CD4-positive, alpha-beta T cell treated with Interleukin-4 for 4 hours (primary cell): ENCODE measurements around the gene SNTB2.
A peak's percentile ranks its signal among the peaks of the same experiment; 100 is the strongest.
"Not testable (repeated sequence)": the region's sequence is repeated elsewhere in the genome, so short reads cannot be mapped to it uniquely, and the experiment has no call there.

Experiments
- DNase-seq: peaks from one replicate; pipeline ENCODE4 v3.0.0-alpha.2; 2020

SNTB2 gene

GRCh38 chr16:69186642-69187445 is at the start of gene SNTB2:
TSS of gene SNTB2 (plus strand) at chr16:69187164. CDS start at chr16:69187167, 3 bp downstream.
- peak; percentile 75 for DNase-seq

- no peak for DNase-seq
Measured at GRCh38 chr16:69138608-69139007, 48.4 kb upstream of the SNTB2 start.

DNA sequence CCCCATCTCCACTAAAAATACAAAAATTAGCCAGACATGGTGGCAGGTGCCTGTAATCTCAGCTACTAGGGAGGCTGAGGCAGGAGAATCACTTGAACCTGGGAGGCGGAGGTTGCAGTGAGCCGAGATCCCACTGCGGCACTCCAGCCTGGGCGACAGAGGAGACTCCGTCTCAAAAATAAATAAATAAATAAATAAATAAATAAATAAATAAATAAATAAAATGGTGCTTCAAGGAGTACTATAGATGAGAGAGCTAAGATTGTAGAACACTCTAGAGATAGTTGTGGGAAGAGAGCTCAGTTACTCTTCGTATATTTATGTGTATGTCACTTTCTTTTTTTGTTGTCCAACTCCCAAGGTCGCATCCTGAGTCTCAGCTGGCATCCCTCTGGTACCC is 47.5 kb upstream of the SNTB2 start:
- not testable (repeated sequence) for DNase-seq

GRCh38 chr16:69141014-69141413 is 46.0 kb upstream of the SNTB2 start:
- no peak for DNase-seq

- no peak for DNase-seq
Measured at GRCh38 chr16:69141936-69142335, 45.0 kb upstream of the SNTB2 start.

GRCh38 chr16:69143116-69143515 is 43.8 kb upstream of the SNTB2 start:
- DNase-seq = no peak

- no peak for DNase-seq
Measured at GRCh38 chr16:69145658-69146057, 41.3 kb upstream of the SNTB2 start.

GRCh38 chr16:69149621-69150020 is 37.3 kb upstream of the SNTB2 start:
- DNase-seq = not testable (repeated sequence)

- peak; percentile 74 for DNase-seq
Measured at GRCh38 chr16:69150146-69150865, 36.7 kb upstream of the SNTB2 start.

GRCh38 chr16:69157196-69157595 is 29.8 kb upstream of the SNTB2 start:
- no peak for DNase-seq

GRCh38 chr16:69160192-69160591 is 26.8 kb upstream of the SNTB2 start:
- no peak for DNase-seq

DNA sequence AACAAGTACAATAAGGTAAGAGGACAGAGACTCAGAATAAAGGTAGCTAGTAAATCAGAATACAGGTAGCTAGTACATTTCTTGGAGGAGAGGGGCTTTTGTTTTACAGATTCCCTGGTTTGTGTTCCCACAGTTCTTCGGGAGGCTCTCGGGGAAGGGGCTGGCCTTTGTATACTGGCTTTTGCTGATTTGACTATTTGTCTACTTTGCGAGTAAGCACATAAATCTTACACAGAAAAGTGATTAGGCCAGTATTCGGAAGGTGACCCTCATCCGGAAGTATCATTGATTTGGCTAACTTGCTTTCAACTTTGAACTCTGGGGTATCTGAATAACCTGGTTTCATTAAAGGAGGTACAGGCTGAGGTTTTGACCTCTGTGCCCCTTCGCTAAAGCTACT is 21.4 kb upstream of the SNTB2 start:
- no peak for DNase-seq

- peak; percentile 30 for DNase-seq
Measured at GRCh38 chr16:69166221-69166833, 20.6 kb upstream of the SNTB2 start.

DNA sequence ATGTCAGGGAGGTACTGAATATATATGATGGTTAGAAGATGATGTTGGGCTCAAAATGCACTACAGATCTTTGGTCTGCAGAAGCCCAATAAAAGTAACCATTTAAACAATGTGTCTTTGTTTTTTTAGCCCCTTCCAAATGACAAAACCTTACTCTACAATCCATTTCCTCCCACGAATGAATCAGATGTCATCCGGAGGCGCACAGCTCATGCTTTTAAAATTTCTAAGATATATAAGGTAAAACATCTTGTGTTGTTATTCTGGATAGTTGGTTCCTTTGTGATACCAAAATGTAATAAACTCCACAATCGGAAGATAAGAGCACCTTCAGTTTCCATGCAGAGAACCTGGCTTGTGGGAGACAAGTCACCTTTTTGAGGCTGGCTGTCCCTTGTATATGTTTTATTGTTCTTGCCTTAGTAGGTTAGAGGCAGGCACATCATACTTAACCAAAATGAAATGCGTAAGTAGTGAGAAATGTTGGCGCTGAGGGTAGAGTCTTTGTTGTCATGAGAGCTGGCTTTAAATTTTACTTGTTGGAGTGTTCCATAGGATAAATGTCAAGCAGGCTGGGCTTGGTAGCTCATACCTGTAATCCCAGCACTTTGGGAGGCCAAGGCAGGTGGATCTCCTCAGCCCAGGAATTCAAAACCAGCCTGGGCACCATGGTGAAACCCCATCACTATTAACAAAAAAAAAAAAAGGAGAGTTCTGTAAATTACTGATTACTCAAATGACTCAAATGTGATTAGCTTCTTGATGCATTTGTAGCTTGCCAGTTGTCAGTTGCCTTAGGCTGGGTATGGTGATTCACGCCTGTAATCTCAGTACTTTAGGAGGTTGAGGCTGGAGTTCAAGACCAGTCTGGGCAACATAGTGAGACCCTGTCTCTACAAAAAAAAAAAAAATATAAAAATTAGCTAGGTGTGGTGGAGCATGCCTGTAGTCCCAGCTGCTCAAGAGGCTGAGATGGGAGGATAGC is 19.7 kb upstream of the SNTB2 start:
- no peak for DNase-seq

GRCh38 chr16:69169051-69169450 is 17.9 kb upstream of the SNTB2 start:
- no peak for DNase-seq

GRCh38 chr16:69169607-69170352 is 17.2 kb upstream of the SNTB2 start:
- no peak for DNase-seq

GRCh38 chr16:69171325-69172084 is 15.5 kb upstream of the SNTB2 start:
- DNase-seq = no peak

GRCh38 chr16:69176033-69176800 is 10.7 kb upstream of the SNTB2 start:
- DNase-seq = no peak

DNA sequence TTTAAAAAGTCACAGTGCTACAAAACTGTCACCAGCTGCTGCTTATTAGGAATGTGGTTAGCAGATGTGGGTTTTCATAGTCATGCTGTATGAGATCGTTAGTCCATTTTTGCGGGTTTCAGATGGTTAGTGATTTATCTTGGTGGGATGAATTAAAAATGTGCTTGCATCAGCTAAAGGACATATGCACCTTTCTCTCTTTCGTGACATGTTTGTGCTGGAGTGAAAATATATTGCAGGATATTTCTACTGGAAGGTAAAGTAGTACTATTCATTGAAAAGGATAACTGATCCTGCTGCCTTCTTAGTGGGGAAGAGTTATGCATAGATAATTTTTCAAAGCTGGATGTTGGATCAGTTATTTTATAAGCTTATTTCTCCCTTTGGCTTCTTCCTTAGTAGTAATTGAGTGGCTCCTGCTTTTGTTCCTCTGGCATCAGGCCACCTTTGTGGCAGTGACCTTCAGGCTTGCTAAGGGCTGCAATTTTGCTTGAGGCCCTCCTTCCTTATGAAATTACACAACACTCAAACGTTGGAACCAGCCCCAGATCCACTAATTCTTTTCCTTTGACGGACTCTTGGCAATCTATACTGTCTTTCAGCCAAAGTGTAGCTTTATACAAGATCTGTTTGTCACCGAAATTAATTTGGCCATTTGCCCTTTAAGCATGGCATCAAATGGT is 7.5 kb upstream of the SNTB2 start:
- DNase-seq = no peak

DNA sequence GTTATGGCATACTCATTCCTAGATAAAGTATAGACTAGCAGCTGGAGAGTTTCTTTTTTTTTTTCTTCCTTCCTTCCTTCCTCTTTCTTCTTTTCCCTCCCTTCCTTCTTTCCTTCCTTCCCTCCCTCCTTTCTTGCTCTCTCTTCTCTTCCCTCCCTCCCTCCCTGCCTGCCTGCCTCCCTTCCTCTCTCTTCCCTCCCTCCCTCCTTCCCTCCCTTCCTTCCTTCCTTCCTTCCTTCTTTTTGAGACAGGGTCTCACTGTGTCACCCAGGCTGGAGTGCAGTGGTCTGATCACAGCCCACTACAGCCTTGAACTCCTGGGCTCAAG is 7.0 kb upstream of the SNTB2 start:
- DNase-seq = no peak
